Measurements from ENCODE around the gene TDRD12. TPM values are rescaled to one million over a fixed set of nuclear protein-coding genes. Genes with fewer than 3 reads are reported as not detected.
"Not testable (repeated sequence)": the region's sequence is repeated elsewhere in the genome, so short reads cannot be mapped to it uniquely, and the experiment has no call there.

The TDRD12 gene
- polyA plus RNA-seq, 10 donors, result 0.10 to 1.3 (median 0.32) TPM

- DNase-seq, result no peak
These were observed 28.9 kb downstream of the TDRD12 start for GRCh38 chr19:32748497-32748896.

- no peak for DNase-seq
These were observed 29.4 kb downstream of the TDRD12 start for GRCh38 chr19:32748948-32749347.

GRCh38 chr19:32749361-32749760, 29.8 kb downstream of the TDRD12 start:
- no peak for DNase-seq

- no peak for DNase-seq
These were observed 31.0 kb downstream of the TDRD12 start for GRCh38 chr19:32750441-32751055.

GRCh38 chr19:32751066-32751465, 31.5 kb downstream of the TDRD12 start:
- DNase-seq, result no peak

GRCh38 chr19:32757189-32757588, 37.6 kb downstream of the TDRD12 start:
- DNase-seq, result no peak

GRCh38 chr19:32765365-32765764, 45.8 kb downstream of the TDRD12 start:
- not testable (repeated sequence) for DNase-seq

- DNase-seq, result peak in 2 of 3 donors; percentile 0 to 5
These were observed 48.5 kb downstream of the TDRD12 start for GRCh38 chr19:32767951-32768679.

- no peak for DNase-seq
These were observed 52.0 kb downstream of the TDRD12 start for GRCh38 chr19:32771596-32771995.

GRCh38 chr19:32773126-32773525, 53.6 kb downstream of the TDRD12 start:
- DNase-seq, result no peak

GRCh38 chr19:32779082-32779481, 59.5 kb downstream of the TDRD12 start:
- no peak for DNase-seq

GRCh38 chr19:32781280-32781679, 61.7 kb downstream of the TDRD12 start:
- DNase-seq, result no peak

- not testable (repeated sequence) for DNase-seq
These were observed 62.5 kb downstream of the TDRD12 start for GRCh38 chr19:32782089-32782488.

- DNase-seq, result not testable (repeated sequence)
These were observed 67.7 kb downstream of the TDRD12 start for GRCh38 chr19:32787161-32787813.

- not testable (repeated sequence) for DNase-seq
These were observed 68.3 kb downstream of the TDRD12 start for GRCh38 chr19:32787895-32788294.

GRCh38 chr19:32789429-32789828, 69.9 kb downstream of the TDRD12 start:
- no peak for DNase-seq

- DNase-seq, result peak in 2 of 3 donors; percentile 6 to 8
These were observed 78.6 kb downstream of the TDRD12 start for GRCh38 chr19:32798201-32798600.

- no peak for DNase-seq
These were observed 80.6 kb downstream of the TDRD12 start for GRCh38 chr19:32800191-32800590.

GRCh38 chr19:32800754-32801153, 81.2 kb downstream of the TDRD12 start:
- no peak for DNase-seq

GRCh38 chr19:32802840-32803239, 83.3 kb downstream of the TDRD12 start:
- no peak for DNase-seq

- no peak for DNase-seq
These were observed 88.7 kb downstream of the TDRD12 start for GRCh38 chr19:32808236-32808635.

- no peak for DNase-seq
These were observed 89.7 kb downstream of the TDRD12 start for GRCh38 chr19:32809254-32809653.

GRCh38 chr19:32809754-32810153, 90.2 kb downstream of the TDRD12 start:
- DNase-seq, result no peak
